Activated T-cell treated with anti-CD3 and anti-CD28 coated beads, Interleukin-2, amount 50 U/mL, for 4 hours (primary cell): ENCODE measurements around the gene HLA-DOB. TPM values are rescaled to one million over a fixed set of nuclear protein-coding genes. Genes with fewer than 3 reads are reported as not detected.

ENCODE experiments used
- ATAC-seq, 2 donors: fragments of 200-7000 bp; cut with Tn5 transposase; one replicate each; pipeline ENCODE4 v1.10.0; 2021
- DNase-seq: peaks from one replicate; pipeline ENCODE4 v3.0.0-alpha.2; 2020
- H3K27me3 Mint-ChIP-seq: one replicate; pipeline ENCODE4 v1.8.0; 2021; ENCODE audit warnings: low read depth, mixed read lengths
- H3K36me3 Mint-ChIP-seq: one replicate; pipeline ENCODE4 v1.8.0; 2022; ENCODE audit warnings: mixed read lengths; ENCODE audit not compliant: insufficient read depth
- H3K4me1 Mint-ChIP-seq: one replicate; pipeline ENCODE4 v1.8.0; 2021; ENCODE audit warnings: low read depth, mixed read lengths
- H3K4me3 Mint-ChIP-seq: one replicate; pipeline ENCODE4 v1.8.0; 2021; ENCODE audit warnings: mild to moderate bottlenecking, moderate library complexity, mixed read lengths
- H3K9me3 Mint-ChIP-seq: one replicate; pipeline ENCODE4 v1.8.0; 2021; ENCODE audit warnings: mixed read lengths
- total RNA-seq, 3 donors: library from RNA; stranded (reverse); gene quantifications; one replicate each; pipeline ENCODE4 v1.2.1, GENCODE V29; 2021

Gene HLA-DOB
- total RNA-seq, 3 donors from 2014 or later: 0.82 to 2.0 (median 1.2) TPM

- ATAC-seq: no peak
- Mint-ChIP-seq H3K27me3 (peaks cover 32% of the 10 kb centered on the region), H3K4me1 (no peaks in the 10 kb centered on the region), H3K36me3 (no peaks in the 10 kb centered on the region), H3K4me3 (no peak overlapping the region), H3K9me3 (no peaks in the 10 kb centered on the region)
- no peak for DNase-seq
These were observed 44.1 kb downstream of the HLA-DOB start for GRCh38 chr6:32772656-32773055.

DNA sequence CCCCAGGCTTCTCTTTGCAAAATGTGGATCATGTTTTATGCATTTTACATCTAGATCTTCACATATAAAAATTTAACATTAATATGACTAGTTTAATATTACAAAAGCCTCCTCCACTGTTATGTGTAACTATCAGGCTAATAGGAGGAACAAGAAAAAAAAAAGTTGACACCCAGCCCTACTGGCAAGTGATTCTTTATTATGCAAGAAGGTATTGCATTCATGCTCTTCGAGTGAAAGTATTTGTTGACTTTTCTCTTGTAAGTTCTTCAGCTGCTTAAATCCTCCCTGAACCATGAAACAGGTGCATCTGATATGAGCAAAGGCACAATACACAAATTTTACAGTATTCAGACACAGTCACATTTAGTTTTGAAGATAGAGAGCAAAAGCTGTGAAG, 52.8 kb downstream of the HLA-DOB start:
- Mint-ChIP-seq H3K27me3 (peaks cover 23% of the 10 kb centered on the region), H3K4me3 (no peak overlapping the region), H3K9me3 (no peaks in the 10 kb centered on the region), H3K4me1 (peaks cover 2% of the 10 kb centered on the region), H3K36me3 (no peaks in the 10 kb centered on the region)
- ATAC-seq (no peak), DNase-seq (no peak)

- Mint-ChIP-seq H3K4me1 (peaks cover 2% of the 10 kb centered on the region), H3K9me3 (no peaks in the 10 kb centered on the region), H3K27me3 (peaks cover 25% of the 10 kb centered on the region), H3K4me3 (no peak within 1 kb of the TSS), H3K36me3 (no peaks in the 10 kb centered on the region)
- DNase-seq: no peak
- ATAC-seq: no peak
These were observed 53.4 kb downstream of the HLA-DOB start, which contains the start of gene HLA-DQB2 for GRCh38 chr6:32763421-32763820. HLA-DQB2 (minus strand) TSS chr6:32763532; CDS start chr6:32763470, 62 bp downstream.

Other genes with a start within 250 kb of the HLA-DOB start
- gene HLA-DRB1, start 227.2 kb downstream of the HLA-DOB start, total RNA-seq: 10 to 100 TPM in 2 of 3 donors, 1 to 10 TPM in 1; 6.4 to 15.0 (median 11.3) TPM
- 10 to 100 TPM in 1 of 3 donors, 1 to 10 TPM in 2; 6.6 to 13.1 (median 6.7) TPM for gene HLA-DQA1, start 179.6 kb downstream of the HLA-DOB start, total RNA-seq
- gene HLA-DQB1, start 150.3 kb downstream of the HLA-DOB start, total RNA-seq: 10 to 100 TPM in 1 of 3 donors, 1 to 10 TPM in 2; 3.8 to 12.5 (median 6.2) TPM
- gene HLA-DQA2, start 75.6 kb downstream of the HLA-DOB start, total RNA-seq: under 1 TPM in 2 of 3 donors, not detected in 1; 0.41 to 0.50 TPM
- under 1 TPM in 2 of 3 donors, not detected in 1; 0.56 to 0.82 TPM for gene HLA-DQB2, start 53.5 kb downstream of the HLA-DOB start, total RNA-seq
- 100 to 1,000 TPM; 288 to 334 (median 305) TPM for gene TAP2, start 21.7 kb upstream of the HLA-DOB start, total RNA-seq
- 100 to 1,000 TPM; 327 to 343 (median 337) TPM for gene PSMB8, start 27.0 kb upstream of the HLA-DOB start, total RNA-seq
- 100 to 1,000 TPM; 457 to 505 (median 503) TPM for gene TAP1, start 36.7 kb upstream of the HLA-DOB start, total RNA-seq
- 100 to 1,000 TPM; 208 to 241 (median 210) TPM for gene PSMB9, start 37.2 kb upstream of the HLA-DOB start, total RNA-seq
- 1 to 10 TPM in 2 of 3 donors, under 1 TPM in 1; 0.46 to 1.6 (median 1.4) TPM for gene HLA-DMB, start 124.0 kb upstream of the HLA-DOB start, total RNA-seq
- 1 to 10 TPM; 4.3 to 6.4 (median 5.5) TPM for gene HLA-DMA, start 136.1 kb upstream of the HLA-DOB start, total RNA-seq
- gene BRD2, start 151.6 kb upstream of the HLA-DOB start, total RNA-seq: 100 to 1,000 TPM; 338 to 358 (median 348) TPM
- 1 to 10 TPM; 2.0 to 2.1 (median 2.1) TPM for gene HLA-DOA, start 192.6 kb upstream of the HLA-DOB start, total RNA-seq